Keratinocyte (primary cell): ENCODE results near the gene ATG9B. TPM values are rescaled to one million over a fixed set of nuclear protein-coding genes. Genes with fewer than 3 reads are reported as not detected.

ENCODE experiments used
- DNase-seq: peaks from one replicate; pipeline ENCODE4 v3.0.0-alpha.2; 2011; ENCODE audit warnings: low read depth, missing footprints, low spot score
- FAIRE-seq: peaks from 2 replicates; lab custom pipeline; 2011; peaks lifted over from hg19 to GRCh38; lab: Jason Lieb, UNC
- H2AFZ ChIP-seq: 2 replicates; pipeline ENCODE4 v1.6.0; 2012; ENCODE audit warnings: low read length, control low read depth, inconsistent platforms; ENCODE audit not compliant: control insufficient read depth
- H3K27ac ChIP-seq: 2 replicates; pipeline ENCODE4 v1.5.1; 2011; ENCODE audit warnings: low read length; ENCODE audit not compliant: control insufficient read depth, insufficient read depth
- H3K27me3 ChIP-seq: 3 replicates; pipeline ENCODE4 v1.6.0; 2011; ENCODE audit warnings: low read length; ENCODE audit not compliant: control insufficient read depth, insufficient read depth; ENCODE audit errors: extremely low read depth
- H3K36me3 ChIP-seq, 2 experiments: 2 replicates in 1 of 2; 3 replicates in 1 of 2; pipeline ENCODE4 v1.5.1; 2011; ENCODE audit warnings: low read length in 2 of 2, mild to moderate bottlenecking in 1 of 2; ENCODE audit not compliant: control insufficient read depth in 2 of 2, insufficient read depth in 2 of 2; ENCODE audit errors: extremely low read depth in 1 of 2
- H3K4me1 ChIP-seq: 3 replicates; pipeline ENCODE4 v1.5.1; 2011; ENCODE audit warnings: low read length; ENCODE audit not compliant: control insufficient read depth, insufficient read depth; ENCODE audit errors: extremely low read depth
- H3K4me2 ChIP-seq: 3 replicates; pipeline ENCODE4 v1.6.0; 2011; ENCODE audit warnings: low read depth, low read length; ENCODE audit not compliant: control insufficient read depth, insufficient read depth; ENCODE audit errors: extremely low read depth
- H3K4me3 ChIP-seq, 3 experiments: fragments of 200-600 bp in 1 of 3; sonication (generic) in 1 of 3; 2 replicates in 2 of 3; 3 replicates in 1 of 3; pipeline ENCODE4 v1.5.1; 2011 to 2016; ENCODE audit warnings: low read length in 3 of 3, mild to moderate bottlenecking in 3 of 3, control low read depth in 2 of 3, inconsistent platforms in 1 of 3, low read depth in 1 of 3, mixed read lengths in 1 of 3, mixed run types in 1 of 3, moderate library complexity in 1 of 3; ENCODE audit not compliant: control insufficient read depth in 2 of 3, insufficient read depth in 2 of 3; ENCODE audit errors: extremely low read depth in 1 of 3
- H3K79me2 ChIP-seq: 2 replicates; pipeline ENCODE4 v1.6.0; 2012; ENCODE audit warnings: low read length; ENCODE audit not compliant: control insufficient read depth, insufficient read depth
- H3K9ac ChIP-seq: 3 replicates; pipeline ENCODE4 v1.6.0; 2011; ENCODE audit warnings: low read length; ENCODE audit not compliant: control insufficient read depth, insufficient read depth; ENCODE audit errors: extremely low read depth
- H3K9me1 ChIP-seq: 3 replicates; pipeline ENCODE4 v1.6.0; 2011; ENCODE audit warnings: low read length; ENCODE audit not compliant: control insufficient read depth, insufficient read depth; ENCODE audit errors: extremely low read depth
- H3K9me3 ChIP-seq: 2 replicates; pipeline ENCODE4 v1.5.1; 2012; ENCODE audit warnings: low read depth, low read length; ENCODE audit not compliant: control insufficient read depth
- H4K20me1 ChIP-seq: 3 replicates; pipeline ENCODE4 v1.6.0; 2011; ENCODE audit warnings: low read length; ENCODE audit not compliant: control insufficient read depth, insufficient read depth; ENCODE audit errors: extremely low read depth
- CTCF ChIP-seq, 3 experiments: IDR thresholded peaks in 1 of 3; conservative IDR thresholded peaks in 1 of 3; optimal IDR thresholded peaks in 1 of 3; 2 replicates in 2 of 3; 3 replicates in 1 of 3; pipeline versions ENCODE3 to v1.5.1; 2011; ENCODE audit warnings: low read length in 3 of 3, mild to moderate bottlenecking in 3 of 3, moderate library complexity in 2 of 3, control low read depth in 1 of 3, inconsistent platforms in 1 of 3; ENCODE audit not compliant: insufficient read depth in 2 of 3; ENCODE audit errors: extremely low read depth in 1 of 3
- EZH2 ChIP-seq: IDR thresholded peaks from one replicate; pipeline ENCODE4 v1.6.1; 2012; ENCODE audit warnings: inconsistent platforms, mild to moderate bottlenecking, low read length, moderate library complexity
- dilution Hi-C: fragments of 300-500 bp; cut with MboI; formaldehyde crosslinking; loops from one replicate; pipeline ENCODE4 v1.7.0; 2020; ENCODE audit warnings: low sequenced_read_pairs; ENCODE audit not compliant: extremely low pct_ligation_motif_present
- polyA plus RNA-seq, 5 experiments: library from polyadenylated mRNA; depleted of rRNA in 3 of 5; stranded (reverse) in 3 of 5; stranded (forward) in 1 of 5; unstranded in 1 of 5; fragments of >200 nt; gene quantifications; 1 replicate in 1 of 5; 2 replicates in 3 of 5; 3 replicates in 1 of 5; pipeline versions ENCODE4 v1.2.1 to v1.2.3, GENCODE V29; 2011 to 2012; ENCODE audit warnings: missing spikeins in 2 of 5, low read depth in 1 of 5, low replicate concordance in 1 of 5

Gene ATG9B
- polyA plus RNA-seq, 1 donor (not counting 4 experiments of a cell fraction or from before 2014, with no cell fraction given) = 0.12 TPM

- no peak overlapping the region for H2AFZ ChIP-seq
- H3K9ac ChIP-seq = no peak overlapping the region
- H3K79me2 ChIP-seq = peaks cover 35% of the 10 kb centered on the region
- H3K36me3 ChIP-seq = peaks cover 22 to 23% of the 10 kb centered on the region in 2 experiments
- no peak overlapping the region for H3K4me3 ChIP-seq
- peaks cover 32% of the 10 kb centered on the region for H3K4me1 ChIP-seq
- dilution Hi-C loops = no loop called here
- TF ChIP-seq CTCF (optimal IDR thresholded peaks at IDR 0.05 in 1 of 3, IDR thresholded peaks at IDR 0.05 in 1 of 3, conservative IDR thresholded peaks at IDR 0.05 in 1 of 3; ENCODE audit: extremely low read depth in 1 of 3, insufficient read depth in 2 of 3, low read length in 3 of 3) (no peak), EZH2 (no peak)
- peaks cover under 1% of the 10 kb centered on the region for H4K20me1 ChIP-seq
- H3K27me3 ChIP-seq = no peaks in the 10 kb centered on the region
- H3K4me2 ChIP-seq = no peak overlapping the region
- H3K9me1 ChIP-seq = peaks cover 4% of the 10 kb centered on the region
- no peak for FAIRE-seq
- DNase-seq = no peak
- peak overlapping the region; percentile 14 for H3K27ac ChIP-seq
- H3K9me3 ChIP-seq = no peaks in the 10 kb centered on the region
Measured at GRCh38 chr7:151063212-151063561, 38.9 kb upstream of the ATG9B start.

GRCh38 chr7:151062399-151063211 is 38.3 kb upstream of the ATG9B start:
- peaks cover 17 to 22% of the 10 kb centered on the region in 2 experiments for H3K36me3 ChIP-seq
- H3K9ac ChIP-seq = peak overlapping the region; percentile 28
- no peak for DNase-seq
- no peak overlapping the region for H2AFZ ChIP-seq
- dilution Hi-C loops = no loop called here
- no peaks in the 10 kb centered on the region for H4K20me1 ChIP-seq
- peaks cover 32% of the 10 kb centered on the region for H3K4me1 ChIP-seq
- no peak for FAIRE-seq
- peaks cover 35% of the 10 kb centered on the region for H3K79me2 ChIP-seq
- no peaks in the 10 kb centered on the region for H3K27me3 ChIP-seq
- TF ChIP-seq EZH2 (no peak), CTCF (optimal IDR thresholded peaks at IDR 0.05 in 1 of 3, IDR thresholded peaks at IDR 0.05 in 1 of 3, conservative IDR thresholded peaks at IDR 0.05 in 1 of 3; ENCODE audit: extremely low read depth in 1 of 3, insufficient read depth in 2 of 3, low read length in 3 of 3) (no peak)
- H3K4me3 ChIP-seq = peak overlapping the region; percentile 27 to 48 (median 38)
- H3K9me3 ChIP-seq = no peaks in the 10 kb centered on the region
- peaks cover 4% of the 10 kb centered on the region for H3K9me1 ChIP-seq
- peak overlapping the region; percentile 69 for H3K4me2 ChIP-seq
- no peak overlapping the region for H3K27ac ChIP-seq
